Gastroesophageal sphincter (tissue), 4 donors: Measurements from ENCODE around the gene RPL3. TPM values are rescaled to one million over a fixed set of nuclear protein-coding genes. Genes with fewer than 3 reads are reported as not detected.

ENCODE experiments used
- ATAC-seq: fragments of 150-250 bp; one replicate; pipeline ENCODE4 v1.9.1; 2016; ENCODE audit warnings: mild to moderate bottlenecking, moderate library complexity
- H3K27ac ChIP-seq, 4 donors: fragments of 200-600 bp; sonication (generic) in 3 of 4; 1 replicate in 3 of 4; 2 replicates in 1 of 4; pipeline ENCODE4 v1.5.1; 2016 to 2019
- H3K27me3 ChIP-seq: fragments of 200-600 bp; sonication (generic); one replicate; pipeline ENCODE4 v1.5.1; 2019
- H3K36me3 ChIP-seq, 2 donors: fragments of 200-600 bp; sonication (generic); one replicate each; pipeline ENCODE4 v1.5.1; 2019; ENCODE audit warnings: control low read depth in 1 of 2
- H3K4me1 ChIP-seq, 3 donors: fragments of 200-600 bp; sonication (generic); 1 replicate in 2 of 3; 2 replicates in 1 of 3; pipeline ENCODE4 v1.5.1; 2016 to 2019; ENCODE audit warnings: control low read depth in 2 of 3
- H3K4me3 ChIP-seq, 2 donors: fragments of 200-600 bp; sonication (generic); one replicate each; pipeline ENCODE4 v1.5.1; 2019; ENCODE audit warnings: mild to moderate bottlenecking in 1 of 2, moderate library complexity in 1 of 2
- H3K9me3 ChIP-seq, 3 donors: fragments of 200-600 bp; sonication (generic); one replicate each; pipeline ENCODE4 v1.5.1; 2017 to 2019; ENCODE audit warnings: control low read depth in 2 of 3
- CTCF ChIP-seq, 4 experiments: fragments of 200-600 bp in 2 of 4; fragments of 450-650 bp in 2 of 4; sonication (generic) in 1 of 4; IDR thresholded peaks; one replicate each; pipeline ENCODE4 v1.5.1; 2017 to 2019; ENCODE audit warnings: antibody characterized with exemption in 4 of 4, mild to moderate bottlenecking in 2 of 4, moderate library complexity in 2 of 4
- EP300 ChIP-seq: sonication (generic); formaldehyde crosslinking; IDR thresholded peaks from one replicate; pipeline ENCODE4 v1.6.1; 2017; ENCODE audit warnings: antibody characterized with exemption, mild to moderate bottlenecking
- POLR2A ChIP-seq, 2 donors: fragments of 450-650 bp; IDR thresholded peaks; one replicate each; pipeline ENCODE4 v1.6.1; 2017; ENCODE audit warnings: antibody characterized with exemption in 2 of 2, mild to moderate bottlenecking in 2 of 2, moderate library complexity in 1 of 2
- POLR2AphosphoS5 ChIP-seq: sonication (generic); formaldehyde crosslinking; IDR thresholded peaks from one replicate; pipeline ENCODE4 v1.6.1; 2017; ENCODE audit warnings: antibody characterized with exemption
- WGBS, 2 donors: methylation state at CpG; one replicate each; pipeline ENCODE4 v1.1.5; 2018; ENCODE audit warnings: low coverage in 1 of 2; 5-methylcytosine and 5-hydroxymethylcytosine counted together
- total RNA-seq, 4 donors: library from RNA; depleted of rRNA; stranded (reverse); fragments of >200 nt; gene quantifications; one replicate each; pipeline ENCODE4 v1.1.0, GENCODE V29; 2016

Gene RPL3
- total RNA-seq, 4 donors from 2014 or later = 1,539 to 2,425 (median 1,793) TPM

- no peak for ATAC-seq
- no peaks in the 10 kb centered on the region for H3K36me3 ChIP-seq
- H3K9me3 ChIP-seq = no peaks in the 10 kb centered on the region
- WGBS, 2 donors = 100% methylated on average over 2 of the region's 2 CpGs; no CpG with 5 or more reads in 1 of the 2 donors
- H3K4me3 ChIP-seq = no peak overlapping the region
- H3K4me1 ChIP-seq = peaks cover 0 to 33% (median 17%) of the 10 kb centered on the region in 3 donors
- TF ChIP-seq CTCF (IDR thresholded peaks at IDR 0.05) (no peak), EP300 (no peak), POLR2A (IDR thresholded peaks at IDR 0.05) (no peak), POLR2AphosphoS5 (no peak)
- no peaks in the 10 kb centered on the region for H3K27me3 ChIP-seq
- no peak overlapping the region for H3K27ac ChIP-seq
Measured at GRCh38 chr22:39302431-39302960, 16.9 kb downstream of the RPL3 start.

- H3K4me3 ChIP-seq = no peak overlapping the region
- no peak overlapping the region for H3K27ac ChIP-seq
- H3K4me1 ChIP-seq = peaks cover 0 to 38% (median 22%) of the 10 kb centered on the region in 3 donors
- H3K9me3 ChIP-seq = no peaks in the 10 kb centered on the region
- peaks cover 1% of the 10 kb centered on the region for H3K27me3 ChIP-seq
- 71% methylated on average over 1 of the region's 7 CpGs; no CpG with 5 or more reads in 1 of the 2 donors for WGBS, 2 donors
- no peak for TF ChIP-seq EP300
- no peak for TF ChIP-seq POLR2A (IDR thresholded peaks at IDR 0.05)
- TF ChIP-seq POLR2AphosphoS5 = no peak
- TF ChIP-seq CTCF (IDR thresholded peaks at IDR 0.05) = no peak
- no peaks in the 10 kb centered on the region for H3K36me3 ChIP-seq
- no peak for ATAC-seq
Measured at GRCh38 chr22:39301926-39302325, 17.5 kb downstream of the RPL3 start.

GRCh38 chr22:39301108-39301507 is 18.3 kb downstream of the RPL3 start:
- TF ChIP-seq CTCF (IDR thresholded peaks at IDR 0.05) = no peak
- no peak for TF ChIP-seq EP300
- no peak for TF ChIP-seq POLR2AphosphoS5
- no peak for TF ChIP-seq POLR2A (IDR thresholded peaks at IDR 0.05)
- H3K27ac ChIP-seq = peak overlapping the region in 1 of 4 donors; percentile 44
- 90% methylated on average over 5 of the region's 9 CpGs; no CpG with 5 or more reads in 1 of the 2 donors for WGBS, 2 donors

GRCh38 chr22:39300186-39300830 is 19.1 kb downstream of the RPL3 start:
- Histone ChIP-seq H3K27ac (peak overlapping the region in 3 of 4 donors; percentile 44 to 72 (median 69)), H3K27me3 (peaks cover 5% of the 10 kb centered on the region), H3K9me3 (no peaks in the 10 kb centered on the region), H3K36me3 (no peaks in the 10 kb centered on the region), H3K4me1 (peaks cover 0 to 42% (median 24%) of the 10 kb centered on the region in 3 donors), H3K4me3 (peak overlapping the region in 1 of 2 donors; percentile 3)
- WGBS, 2 donors = 50 to 60% methylated on average over 1 to 2 of the region's 19 CpGs
- ATAC-seq = peak; percentile 52
- TF ChIP-seq CTCF (IDR thresholded peaks at IDR 0.05) = no peak
- peak in 1 of 2 donors; percentile 6 for TF ChIP-seq POLR2A (IDR thresholded peaks at IDR 0.05)

More at GRCh38 chr22:39301108-39301507, 18.3 kb downstream of the RPL3 start:
- Histone ChIP-seq H3K36me3 (no peaks in the 10 kb centered on the region), H3K9me3 (no peaks in the 10 kb centered on the region), H3K27me3 (peaks cover 5% of the 10 kb centered on the region), H3K4me3 (no peak overlapping the region), H3K4me1 (peaks cover 0 to 42% (median 24%) of the 10 kb centered on the region in 3 donors)
- ATAC-seq = no peak

GRCh38 chr22:39299829-39300178 is 19.6 kb downstream of the RPL3 start:
- peaks cover 5% of the 10 kb centered on the region for H3K27me3 ChIP-seq
- H3K27ac ChIP-seq = peak overlapping the region in 3 of 4 donors; percentile 44 to 72 (median 69)
- peaks cover 0 to 42% (median 24%) of the 10 kb centered on the region in 3 donors for H3K4me1 ChIP-seq
- no peak for TF ChIP-seq EP300
- peak in 1 of 2 donors; percentile 26 for TF ChIP-seq POLR2A (IDR thresholded peaks at IDR 0.05)
- ATAC-seq = peak; percentile 35
- WGBS, 2 donors = 34% methylated on average over 4 of the region's 6 CpGs; no CpG with 5 or more reads in 1 of the 2 donors
- H3K4me3 ChIP-seq = peak overlapping the region in 1 of 2 donors; percentile 3
- no peaks in the 10 kb centered on the region for H3K9me3 ChIP-seq
- no peaks in the 10 kb centered on the region for H3K36me3 ChIP-seq
